PFSK-1 (cell line): ENCODE data around the gene PRKCE.

Experiments used
- FOXP2 ChIP-seq: optimal IDR thresholded peaks from 2 replicates; pipeline ENCODE3; 2011; ENCODE audit warnings: borderline replicate concordance, control low read depth, inconsistent platforms; ENCODE audit not compliant: insufficient read depth; ENCODE audit errors: extremely low read length, extremely low read depth
- POLR2AphosphoS5 ChIP-seq: IDR thresholded peaks from 2 replicates; pipeline ENCODE4 v1.6.1; 2012; ENCODE audit warnings: low read depth, mild to moderate bottlenecking, control low read depth, low read length, moderate library complexity
- REST ChIP-seq, 2 experiments: IDR thresholded peaks; 2 replicates each; pipeline versions ENCODE4 v1.6.1 to v1.8.0; 2011 to 2012; ENCODE audit warnings: low read depth in 2 of 2, low read length in 2 of 2, control low read depth in 1 of 2, inconsistent platforms in 1 of 2, mild to moderate bottlenecking in 1 of 2, moderate library complexity in 1 of 2; ENCODE audit not compliant: insufficient read depth in 1 of 2
- SIN3A ChIP-seq: IDR thresholded peaks from 2 replicates; pipeline ENCODE4 v1.6.1; 2012; ENCODE audit warnings: mild to moderate bottlenecking, low read length, moderate library complexity, borderline replicate concordance; ENCODE audit not compliant: insufficient read depth
- TAF1 ChIP-seq: IDR thresholded peaks from 2 replicates; pipeline ENCODE4 v1.6.1; 2012; ENCODE audit warnings: low read length, control low read depth, borderline replicate concordance; ENCODE audit not compliant: insufficient read depth

PRKCE gene

GRCh38 chr2:45699032-45699658 is 47.7 kb downstream of the PRKCE start:
- TF ChIP-seq FOXP2 (no peak), POLR2AphosphoS5 (no peak), REST (IDR thresholded peaks at IDR 0.05; ENCODE audit: insufficient read depth in 1 of 2, low read depth in 2 of 2, low read length in 2 of 2) (no peak), SIN3A (no peak), TAF1 (no peak)

GRCh38 chr2:45700407-45701013 is 49.0 kb downstream of the PRKCE start:
- no peak for TF ChIP-seq REST (IDR thresholded peaks at IDR 0.05; ENCODE audit: insufficient read depth in 1 of 2, low read depth in 2 of 2, low read length in 2 of 2)
- no peak for TF ChIP-seq TAF1
- TF ChIP-seq FOXP2, result no peak
- no peak for TF ChIP-seq SIN3A
- TF ChIP-seq POLR2AphosphoS5, result no peak

- no peak for TF ChIP-seq SIN3A
Observed at GRCh38 chr2:45705233-45705632, 53.8 kb downstream of the PRKCE start.

- TF ChIP-seq SIN3A (no peak), REST (IDR thresholded peaks at IDR 0.05; ENCODE audit: insufficient read depth in 1 of 2, low read depth in 2 of 2, low read length in 2 of 2) (no peak), TAF1 (no peak), POLR2AphosphoS5 (no peak), FOXP2 (no peak)
Observed at GRCh38 chr2:45706033-45706432, 54.6 kb downstream of the PRKCE start.

GRCh38 chr2:45707006-45707405 is 55.5 kb downstream of the PRKCE start:
- TF ChIP-seq POLR2AphosphoS5 (no peak), SIN3A (no peak), REST (IDR thresholded peaks at IDR 0.05; ENCODE audit: insufficient read depth in 1 of 2, low read depth in 2 of 2, low read length in 2 of 2) (no peak), FOXP2 (no peak), TAF1 (no peak)
